AG04449 (cell line): ENCODE results near the gene PIGP.

Source experiments
- CTCF ChIA-PET: fragments of 350-600 bp; formaldehyde crosslinking; extraction: SDS; loops from one replicate; lab custom pipeline; 2021; ENCODE audit warnings: antibody characterized with exemption; lab: Yijun Ruan, JAX
- POLR2A ChIA-PET: fragments of 400-600, 350-600 bp; formaldehyde crosslinking; extraction: SDS; loops from one replicate; lab custom pipeline; 2020; ENCODE audit warnings: antibody characterized with exemption, inconsistent platforms; lab: Yijun Ruan, JAX
- DNase-seq: peaks from one replicate; pipeline ENCODE4 v3.0.0-alpha.2; 2010; ENCODE audit warnings: low read depth, low spot score
- H3K4me3 ChIP-seq: 2 replicates; pipeline ENCODE4 v1.5.1; 2011; ENCODE audit warnings: low read depth, mild to moderate bottlenecking, control low read depth, low read length
- CTCF ChIP-seq: IDR thresholded peaks from one replicate; pipeline ENCODE4 v1.5.1; 2011; ENCODE audit warnings: mild to moderate bottlenecking, moderate library complexity, low read length, control low read depth, inconsistent platforms; ENCODE audit not compliant: insufficient read depth; ENCODE audit errors: missing control alignments

PIGP gene

GRCh38 chr21:37088186-37088735, 15.4 kb upstream of the PIGP start:
- CTCF ChIA-PET = interaction anchor here (0.9 to 4.1 kb wide), 2 partner anchors 10 to 113 kb away, joined by 6 to 36 read pairs; no protein-coding TSS in a partner anchor

GRCh38 chr21:37087188-37087587, 14.3 kb upstream of the PIGP start:
- no peak overlapping the region for H3K4me3 ChIP-seq
- DNase-seq = no peak
- peak; percentile 36 for TF ChIP-seq CTCF
- CTCF ChIA-PET = interaction anchor here (0.7 to 4.1 kb wide), 10 partner anchors 8 to 111 kb away, joined by 3 to 36 read pairs (median 6); no protein-coding TSS in a partner anchor
- POLR2A ChIA-PET = no interaction called here

More at GRCh38 chr21:37088186-37088735, 15.4 kb upstream of the PIGP start:
- no peak overlapping the region for H3K4me3 ChIP-seq
- DNase-seq = no peak
- TF ChIP-seq CTCF = no peak
- POLR2A ChIA-PET = no interaction called here

- no peak for DNase-seq
- no peak overlapping the region for H3K4me3 ChIP-seq
- ChIA-PET POLR2A (no interaction called here), CTCF (interaction anchor here (1.0 to 4.1 kb wide), 7 partner anchors 9 to 110 kb away, joined by 3 to 36 read pairs (median 7); no protein-coding TSS in a partner anchor)
- no peak for TF ChIP-seq CTCF
These were observed 12.9 kb upstream of the PIGP start for GRCh38 chr21:37085726-37086125.

GRCh38 chr21:37082856-37083528, 10.1 kb upstream of the PIGP start:
- H3K4me3 ChIP-seq = no peak overlapping the region
- CTCF ChIA-PET = interaction anchor here (1.0 to 1.3 kb wide), 4 partner anchors 14 to 106 kb away, joined by 3 to 8 read pairs (median 4); no protein-coding TSS in a partner anchor
- TF ChIP-seq CTCF = no peak
- no peak for DNase-seq
- POLR2A ChIA-PET = no interaction called here

GRCh38 chr21:37082375-37082774, 9.5 kb upstream of the PIGP start:
- no peak for DNase-seq
- TF ChIP-seq CTCF = no peak
- H3K4me3 ChIP-seq = no peak overlapping the region
- ChIA-PET CTCF (interaction anchor here (1.0 to 1.3 kb wide), 3 partner anchors 15 to 105 kb away, joined by 3 to 4 read pairs (median 3); no protein-coding TSS in a partner anchor), POLR2A (no interaction called here)

GRCh38 chr21:37079211-37079824, 6.4 kb upstream of the PIGP start:
- POLR2A ChIA-PET = no interaction called here
- no peak overlapping the region for H3K4me3 ChIP-seq
- CTCF ChIA-PET = interaction anchor here (1.4 kb wide), 1 partner anchor 8 kb away, joined by 4 read pairs; no protein-coding TSS in a partner anchor
- TF ChIP-seq CTCF = no peak
- DNase-seq = no peak
